ENCODE measurements around the gene GOLGA2. TPM values are rescaled to one million over a fixed set of nuclear protein-coding genes. Genes with fewer than 3 reads are reported as not detected.
"Not testable (repeated sequence)": the region's sequence is repeated elsewhere in the genome, so short reads cannot be mapped to it uniquely, and the experiment has no call there.

Gene GOLGA2
- total and polyA plus RNA-seq, 4 experiments from 2014 or later = 1.4 to 82.4 (median 43.4) TPM

GRCh38 chr9:128279088-128280073, 3.6 kb upstream of the GOLGA2 start:
- H3K27me3 Mint-ChIP-seq; H3K4me3 ChIP-seq (ENCODE audit: low read length in 2 of 2); H3K27ac ChIP-seq (ENCODE audit: low read depth, low read length); DNase-seq; H3K36me3 ChIP-seq (ENCODE audit: insufficient read depth, low read length); H3K9me3 Mint-ChIP-seq; H3K9me3 ChIP-seq (ENCODE audit: control insufficient read depth in 1 of 2, low read length in 2 of 2); intact Hi-C loops (cut with micrococcal nuclease); CTCF ChIA-PET (ENCODE audit: partially characterized antibody); H3K27me3 ChIP-seq (ENCODE audit: insufficient read depth, low read length); POLR2A ChIA-PET (ENCODE audit: partially characterized antibody): not testable (repeated sequence)
- H3K4me3 Mint-ChIP-seq = peak overlapping the region in 4 of 8 donors; percentile 37 to 64 (median 41)
- H3K27ac Mint-ChIP-seq = peak overlapping the region in 1 of 7 donors; percentile 32
- H3K36me3 Mint-ChIP-seq = peaks cover 0 to 22% of the 10 kb centered on the region in 2 donors
- peaks cover 19 to 35% (median 27%) of the 10 kb centered on the region in 4 donors for H3K4me1 Mint-ChIP-seq
- peaks cover 24% of the 10 kb centered on the region for H3K4me1 ChIP-seq (ENCODE audit: insufficient read depth, low read length)

- peaks cover 10% of the 10 kb centered on the region for H3K36me3 ChIP-seq (ENCODE audit: insufficient read depth, low read length)
- H3K27me3 ChIP-seq (ENCODE audit: insufficient read depth, low read length) = no peaks in the 10 kb centered on the region
- peaks cover 8 to 25% of the 10 kb centered on the region in 2 donors for H3K36me3 Mint-ChIP-seq
- H3K9me3 Mint-ChIP-seq = peaks cover 0 to 2% (median 0%) of the 10 kb centered on the region in 8 donors
- peak overlapping the region; percentile 88 for H3K4me3 ChIP-seq (ENCODE audit: low read length in 2 of 2)
- no peak for DNase-seq
- H3K9me3 ChIP-seq (ENCODE audit: control insufficient read depth in 1 of 2, low read length in 2 of 2) = no peaks in the 10 kb centered on the region
- peaks cover 28% of the 10 kb centered on the region for H3K4me1 ChIP-seq (ENCODE audit: insufficient read depth, low read length)
- POLR2A ChIA-PET (ENCODE audit: partially characterized antibody) = interaction anchor here (0.9 to 1.4 kb wide), 12 partner anchors 26 to 408 kb away, joined by 3 to 19 read pairs (median 6); partner anchors contain the start of genes CIZ1, GLE1, PTGES2 and SPTAN1
- CTCF ChIA-PET (ENCODE audit: partially characterized antibody) = interaction anchor here (0.9 to 1.6 kb wide), 2 partner anchors 18 to 65 kb away, joined by 5 to 6 read pairs; no protein-coding TSS in a partner anchor
- H3K4me3 Mint-ChIP-seq = peak overlapping the region; percentile 94 to 98 (median 97)
- H3K27ac Mint-ChIP-seq = peak overlapping the region; percentile 92 to 99 (median 97)
- peak overlapping the region; percentile 82 for H3K27ac ChIP-seq (ENCODE audit: low read depth, low read length)
- intact Hi-C loops (cut with micrococcal nuclease) = loop anchor here (1.0 kb wide), 4 partner anchors 26 to 180 kb away; partner anchors contain the start of genes COQ4, ODF2, SLC27A4 and TRUB2
- no peaks in the 10 kb centered on the region for H3K27me3 Mint-ChIP-seq
- peaks cover 19 to 43% (median 32%) of the 10 kb centered on the region in 4 donors for H3K4me1 Mint-ChIP-seq
Observed at GRCh38 chr9:128276574-128277270, 915 bp upstream of the GOLGA2 start.

DNA sequence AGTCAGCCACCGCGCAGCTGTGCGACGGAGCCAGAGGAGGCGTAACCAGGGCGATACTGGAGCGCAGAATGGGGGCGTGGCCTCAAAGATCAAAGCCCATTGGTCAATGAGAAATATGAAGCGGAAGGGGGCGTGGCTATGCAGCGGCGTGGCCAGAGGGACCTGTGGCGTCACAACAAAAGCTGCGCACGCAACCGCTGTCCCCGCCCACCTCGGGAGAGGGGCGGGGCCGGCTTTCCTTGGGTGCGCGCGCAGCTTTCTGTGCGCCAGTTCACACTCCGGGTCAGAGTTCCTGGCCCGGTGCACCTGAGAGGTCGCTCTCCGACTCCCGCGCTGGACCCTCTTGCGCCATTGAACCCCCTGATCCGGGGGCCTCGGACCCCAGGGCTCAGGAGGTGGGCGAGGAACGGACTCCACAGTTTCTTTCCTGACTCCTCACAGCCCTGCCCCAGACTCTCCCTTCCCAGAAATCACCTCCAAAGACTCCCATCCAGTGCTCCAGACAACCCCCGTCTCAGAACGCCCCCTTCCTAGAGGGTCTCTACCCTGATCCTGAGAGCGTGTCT, 284 bp upstream of the GOLGA2 start, which contains the start of gene SWI5:
TSS of gene SWI5 (plus strand) at position 269 of the 566 bp plus-strand sequence.
- POLR2A ChIA-PET (ENCODE audit: partially characterized antibody) = interaction anchor here (0.6 to 1.4 kb wide), 15 partner anchors 13 to 408 kb away, joined by 3 to 19 read pairs (median 5); partner anchors contain the start of genes CIZ1, GLE1, PTGES2 and SPTAN1
- peaks cover 8 to 30% of the 10 kb centered on the region in 2 donors for H3K36me3 Mint-ChIP-seq
- no peaks in the 10 kb centered on the region for H3K27me3 ChIP-seq (ENCODE audit: insufficient read depth, low read length)
- H3K4me1 ChIP-seq (ENCODE audit: insufficient read depth, low read length) = peaks cover 28% of the 10 kb centered on the region
- H3K27me3 Mint-ChIP-seq = no peaks in the 10 kb centered on the region
- H3K27ac Mint-ChIP-seq = peak within 1 kb of the TSS; percentile 92 to 99 (median 97)
- H3K4me3 ChIP-seq (ENCODE audit: low read length in 2 of 2) = peak within 1 kb of the TSS; percentile 88
- peaks cover 0 to 2% (median 0%) of the 10 kb centered on the region in 8 donors for H3K9me3 Mint-ChIP-seq
- intact Hi-C loops (cut with micrococcal nuclease) = loop anchor here (1.0 kb wide), 4 partner anchors 26 to 180 kb away; partner anchors contain the start of genes COQ4, ODF2, SLC27A4 and TRUB2
- peak within 1 kb of the TSS; percentile 94 to 98 (median 97) for H3K4me3 Mint-ChIP-seq
- H3K4me1 Mint-ChIP-seq = peaks cover 17 to 43% (median 32%) of the 10 kb centered on the region in 4 donors
- H3K27ac ChIP-seq (ENCODE audit: low read depth, low read length) = peak within 1 kb of the TSS; percentile 82
- CTCF ChIA-PET (ENCODE audit: partially characterized antibody) = interaction anchor here (0.9 to 1.6 kb wide), 3 partner anchors 19 to 65 kb away, joined by 3 to 6 read pairs (median 5); no protein-coding TSS in a partner anchor
- peak; percentile 99 to 100 (median 100) for DNase-seq
- H3K9me3 ChIP-seq (ENCODE audit: control insufficient read depth in 1 of 2, low read length in 2 of 2) = no peaks in the 10 kb centered on the region
- peaks cover 16% of the 10 kb centered on the region for H3K36me3 ChIP-seq (ENCODE audit: insufficient read depth, low read length)

DNA sequence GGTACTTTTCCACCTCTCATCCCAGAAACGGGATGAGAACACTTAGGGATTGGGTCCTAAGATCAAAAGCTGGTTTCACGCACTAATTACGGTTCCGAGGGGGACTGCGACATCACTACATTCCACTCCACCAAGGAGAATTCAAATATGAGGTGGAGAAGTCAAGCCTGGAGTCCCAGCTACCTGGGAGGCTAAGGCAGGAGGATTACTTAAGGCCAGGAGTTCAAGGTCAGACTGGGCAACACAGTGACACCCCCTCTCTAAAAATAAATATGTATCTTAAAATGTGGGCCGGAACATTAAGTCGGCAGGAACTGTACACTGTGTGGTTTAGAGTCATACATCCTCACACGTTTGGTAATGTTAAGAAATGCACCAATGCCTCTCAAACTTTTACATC, 1.6 kb downstream of the GOLGA2 start:
- ChIA-PET POLR2A (ENCODE audit: partially characterized antibody) (interaction anchor here (1.0 kb wide), 1 partner anchor 24 kb away, joined by 4 read pairs; no protein-coding TSS in a partner anchor), CTCF (ENCODE audit: partially characterized antibody) (interaction anchor here (1.0 kb wide), 1 partner anchor 20 kb away, joined by 6 read pairs; no protein-coding TSS in a partner anchor)
- H3K27ac ChIP-seq (ENCODE audit: low read depth, low read length) = no peak overlapping the region
- Mint-ChIP-seq H3K36me3 (peaks cover 8 to 33% of the 10 kb centered on the region in 2 donors), H3K9me3 (peaks cover 0 to 2% (median 0%) of the 10 kb centered on the region in 8 donors), H3K27me3 (no peaks in the 10 kb centered on the region), H3K4me3 (peak overlapping the region; percentile 94 to 98 (median 97)), H3K27ac (peak overlapping the region; percentile 8 to 99 (median 92)), H3K4me1 (peaks cover 16 to 40% (median 30%) of the 10 kb centered on the region in 4 donors)
- H3K4me1 ChIP-seq (ENCODE audit: insufficient read depth, low read length) = peaks cover 28% of the 10 kb centered on the region
- no peak overlapping the region for H3K4me3 ChIP-seq (ENCODE audit: low read length in 2 of 2)
- H3K36me3 ChIP-seq (ENCODE audit: insufficient read depth, low read length) = peaks cover 19% of the 10 kb centered on the region
- no peaks in the 10 kb centered on the region for H3K9me3 ChIP-seq (ENCODE audit: control insufficient read depth in 1 of 2, low read length in 2 of 2)
- intact Hi-C loops (cut with micrococcal nuclease) = no loop called here
- H3K27me3 ChIP-seq (ENCODE audit: insufficient read depth, low read length) = no peaks in the 10 kb centered on the region
- no peak for DNase-seq

DNA sequence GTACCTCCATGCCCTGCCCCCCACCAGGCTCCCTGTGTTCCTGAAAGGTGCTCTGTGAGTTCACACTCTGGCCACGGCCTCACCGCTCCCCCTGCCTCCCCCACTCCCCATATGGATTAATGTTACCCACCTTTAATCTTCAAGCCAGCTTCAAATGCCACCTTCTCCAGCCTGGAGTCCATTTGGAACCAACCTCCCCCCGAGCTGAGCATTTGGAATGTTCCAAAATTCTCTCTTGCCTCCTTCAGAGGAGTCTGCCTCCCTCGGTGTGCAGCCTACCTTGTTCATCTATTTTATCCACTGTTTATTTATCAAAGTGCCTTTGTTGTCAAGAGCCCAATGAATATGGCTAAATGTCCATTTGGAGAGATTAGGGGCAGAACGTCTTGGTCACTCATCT, 4.3 kb downstream of the GOLGA2 start:
- Histone ChIP-seq H3K36me3 (ENCODE audit: insufficient read depth, low read length) (peaks cover 31% of the 10 kb centered on the region), H3K27ac (ENCODE audit: low read depth, low read length) (no peak overlapping the region), H3K9me3 (ENCODE audit: control insufficient read depth in 1 of 2, low read length in 2 of 2) (no peaks in the 10 kb centered on the region), H3K4me3 (ENCODE audit: low read length in 2 of 2) (no peak overlapping the region), H3K27me3 (ENCODE audit: insufficient read depth, low read length) (no peaks in the 10 kb centered on the region), H3K4me1 (ENCODE audit: insufficient read depth, low read length) (peaks cover 17% of the 10 kb centered on the region)
- Mint-ChIP-seq H3K4me1 (peaks cover 8 to 25% (median 19%) of the 10 kb centered on the region in 4 donors), H3K9me3 (peaks cover 0 to 2% (median 0%) of the 10 kb centered on the region in 8 donors), H3K36me3 (peaks cover 25 to 37% of the 10 kb centered on the region in 2 donors), H3K27ac (peak overlapping the region in 1 of 7 donors; percentile 36), H3K4me3 (no peak overlapping the region), H3K27me3 (no peaks in the 10 kb centered on the region)
- intact Hi-C loops (cut with micrococcal nuclease) = no loop called here
- ChIA-PET CTCF (ENCODE audit: partially characterized antibody) (no interaction called here), POLR2A (ENCODE audit: partially characterized antibody) (interaction anchor here (0.8 kb wide), 1 partner anchor 99 kb away, joined by 3 read pairs; no protein-coding TSS in a partner anchor)
- DNase-seq = no peak

DNA sequence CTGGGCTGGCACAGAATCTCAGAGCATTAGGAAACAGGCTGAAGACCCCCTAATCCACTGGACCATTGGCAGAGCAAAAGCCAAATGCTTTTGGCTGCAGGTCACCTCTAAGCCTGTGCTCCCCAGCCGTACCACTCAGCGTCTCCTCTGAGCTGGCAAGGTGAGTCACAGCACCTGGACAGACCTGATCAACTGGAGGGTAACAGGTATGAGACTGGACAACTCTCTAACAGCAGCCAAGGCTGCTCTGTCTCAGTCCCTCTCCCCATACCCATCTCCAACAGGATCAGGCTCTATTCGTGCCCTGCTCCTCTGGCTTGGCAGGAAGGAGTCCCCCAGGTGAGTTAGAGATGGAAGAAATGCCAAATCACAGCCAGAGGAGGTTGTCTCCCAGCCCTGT, 4.7 kb downstream of the GOLGA2 start:
- Mint-ChIP-seq H3K4me3 (no peak overlapping the region), H3K9me3 (peaks cover 0 to 2% (median 0%) of the 10 kb centered on the region in 8 donors), H3K27me3 (no peaks in the 10 kb centered on the region), H3K4me1 (peaks cover 5 to 21% (median 15%) of the 10 kb centered on the region in 4 donors), H3K36me3 (peaks cover 27 to 34% of the 10 kb centered on the region in 2 donors), H3K27ac (no peak overlapping the region)
- Histone ChIP-seq H3K4me3 (ENCODE audit: low read length in 2 of 2) (no peak overlapping the region), H3K27me3 (ENCODE audit: insufficient read depth, low read length) (no peaks in the 10 kb centered on the region), H3K4me1 (ENCODE audit: insufficient read depth, low read length) (peaks cover 14% of the 10 kb centered on the region), H3K27ac (ENCODE audit: low read depth, low read length) (no peak overlapping the region), H3K9me3 (ENCODE audit: control insufficient read depth in 1 of 2, low read length in 2 of 2) (no peaks in the 10 kb centered on the region), H3K36me3 (ENCODE audit: insufficient read depth, low read length) (peaks cover 31% of the 10 kb centered on the region)
- intact Hi-C loops (cut with micrococcal nuclease) = no loop called here
- ChIA-PET CTCF (ENCODE audit: partially characterized antibody) (no interaction called here), POLR2A (ENCODE audit: partially characterized antibody) (interaction anchor here (0.8 kb wide), 1 partner anchor 99 kb away, joined by 3 read pairs; no protein-coding TSS in a partner anchor)
- no peak for DNase-seq

Data from CD4-positive, alpha-beta memory T cell (primary cell).